Measurements from ENCODE around the gene KLC4.

DNA sequence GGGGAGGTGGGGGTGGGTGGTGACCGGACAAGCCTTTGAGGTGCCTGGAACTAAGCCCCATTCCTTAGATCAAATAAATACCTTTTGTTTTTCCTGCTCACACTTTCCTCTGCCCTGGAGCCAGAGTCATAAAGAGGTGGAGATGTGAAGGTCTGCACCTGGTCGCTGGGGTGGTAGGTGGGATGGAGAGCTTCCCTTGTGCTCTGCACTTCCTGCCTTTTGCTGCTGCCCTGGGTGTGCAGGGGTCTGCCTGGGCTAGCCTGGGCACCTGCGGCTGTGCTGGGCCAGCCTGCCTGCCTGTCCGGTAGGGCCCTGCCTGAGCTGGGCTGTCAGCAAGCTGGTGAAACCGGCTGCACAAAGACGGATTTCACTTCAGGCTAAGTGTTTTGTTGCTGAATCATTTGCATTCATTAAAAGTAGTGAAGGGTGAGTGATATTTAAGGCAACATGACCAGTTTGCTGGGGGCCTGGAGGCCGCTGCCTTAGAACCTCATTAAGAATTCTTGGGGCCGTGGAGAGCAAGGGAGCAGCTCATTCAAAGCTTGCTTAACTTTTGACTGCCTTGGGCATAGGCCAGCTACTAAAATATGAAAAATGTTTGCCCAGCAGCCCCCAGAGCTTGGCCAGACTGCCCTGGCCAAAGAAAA is 37.1 kb downstream of the KLC4 start:
- TF ChIP-seq, protein P1, sequence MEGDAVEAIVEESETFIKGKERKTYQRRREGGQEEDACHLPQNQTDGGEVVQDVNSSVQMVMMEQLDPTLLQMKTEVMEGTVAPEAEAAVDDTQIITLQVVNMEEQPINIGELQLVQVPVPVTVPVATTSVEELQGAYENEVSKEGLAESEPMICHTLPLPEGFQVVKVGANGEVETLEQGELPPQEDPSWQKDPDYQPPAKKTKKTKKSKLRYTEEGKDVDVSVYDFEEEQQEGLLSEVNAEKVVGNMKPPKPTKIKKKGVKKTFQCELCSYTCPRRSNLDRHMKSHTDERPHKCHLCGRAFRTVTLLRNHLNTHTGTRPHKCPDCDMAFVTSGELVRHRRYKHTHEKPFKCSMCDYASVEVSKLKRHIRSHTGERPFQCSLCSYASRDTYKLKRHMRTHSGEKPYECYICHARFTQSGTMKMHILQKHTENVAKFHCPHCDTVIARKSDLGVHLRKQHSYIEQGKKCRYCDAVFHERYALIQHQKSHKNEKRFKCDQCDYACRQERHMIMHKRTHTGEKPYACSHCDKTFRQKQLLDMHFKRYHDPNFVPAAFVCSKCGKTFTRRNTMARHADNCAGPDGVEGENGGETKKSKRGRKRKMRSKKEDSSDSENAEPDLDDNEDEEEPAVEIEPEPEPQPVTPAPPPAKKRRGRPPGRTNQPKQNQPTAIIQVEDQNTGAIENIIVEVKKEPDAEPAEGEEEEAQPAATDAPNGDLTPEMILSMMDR (IDR thresholded peaks at IDR 0.05): no peak
- no peak for TF ChIP-seq JUNB (IDR thresholded peaks at IDR 0.05)
- TF ChIP-seq POLR2A (IDR thresholded peaks at IDR 0.05; ENCODE audit: low read length): no peak
- TF ChIP-seq, protein P2, sequence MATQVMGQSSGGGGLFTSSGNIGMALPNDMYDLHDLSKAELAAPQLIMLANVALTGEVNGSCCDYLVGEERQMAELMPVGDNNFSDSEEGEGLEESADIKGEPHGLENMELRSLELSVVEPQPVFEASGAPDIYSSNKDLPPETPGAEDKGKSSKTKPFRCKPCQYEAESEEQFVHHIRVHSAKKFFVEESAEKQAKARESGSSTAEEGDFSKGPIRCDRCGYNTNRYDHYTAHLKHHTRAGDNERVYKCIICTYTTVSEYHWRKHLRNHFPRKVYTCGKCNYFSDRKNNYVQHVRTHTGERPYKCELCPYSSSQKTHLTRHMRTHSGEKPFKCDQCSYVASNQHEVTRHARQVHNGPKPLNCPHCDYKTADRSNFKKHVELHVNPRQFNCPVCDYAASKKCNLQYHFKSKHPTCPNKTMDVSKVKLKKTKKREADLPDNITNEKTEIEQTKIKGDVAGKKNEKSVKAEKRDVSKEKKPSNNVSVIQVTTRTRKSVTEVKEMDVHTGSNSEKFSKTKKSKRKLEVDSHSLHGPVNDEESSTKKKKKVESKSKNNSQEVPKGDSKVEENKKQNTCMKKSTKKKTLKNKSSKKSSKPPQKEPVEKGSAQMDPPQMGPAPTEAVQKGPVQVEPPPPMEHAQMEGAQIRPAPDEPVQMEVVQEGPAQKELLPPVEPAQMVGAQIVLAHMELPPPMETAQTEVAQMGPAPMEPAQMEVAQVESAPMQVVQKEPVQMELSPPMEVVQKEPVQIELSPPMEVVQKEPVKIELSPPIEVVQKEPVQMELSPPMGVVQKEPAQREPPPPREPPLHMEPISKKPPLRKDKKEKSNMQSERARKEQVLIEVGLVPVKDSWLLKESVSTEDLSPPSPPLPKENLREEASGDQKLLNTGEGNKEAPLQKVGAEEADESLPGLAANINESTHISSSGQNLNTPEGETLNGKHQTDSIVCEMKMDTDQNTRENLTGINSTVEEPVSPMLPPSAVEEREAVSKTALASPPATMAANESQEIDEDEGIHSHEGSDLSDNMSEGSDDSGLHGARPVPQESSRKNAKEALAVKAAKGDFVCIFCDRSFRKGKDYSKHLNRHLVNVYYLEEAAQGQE (IDR thresholded peaks at IDR 0.05): no peak
- no peak for TF ChIP-seq KDM5A (IDR thresholded peaks at IDR 0.05)
- no peak for TF ChIP-seq MAX (IDR thresholded peaks at IDR 0.05)
- TF ChIP-seq EP300 (IDR thresholded peaks at IDR 0.05): no peak
- TF ChIP-seq RAD21 (conservative IDR thresholded peaks at IDR 0.05 in 1 of 2, IDR thresholded peaks at IDR 0.05 in 1 of 2): no peak
- no peak for TF ChIP-seq MAZ (IDR thresholded peaks at IDR 0.05; ENCODE audit: borderline replicate concordance, low read depth, low read length)
- no peak for TF ChIP-seq MYC (IDR thresholded peaks at IDR 0.05; ENCODE audit: borderline replicate concordance, low read length)
- no peak for TF ChIP-seq RCOR1 (IDR thresholded peaks at IDR 0.05; ENCODE audit: low read depth, low read length)
- no peak for TF ChIP-seq KDM1A (IDR thresholded peaks at IDR 0.05; ENCODE audit: low read depth)
- no peak for TF ChIP-seq SMC3 (IDR thresholded peaks at IDR 0.05)
- no peak for TF ChIP-seq CBX2 (IDR thresholded peaks at IDR 0.05; ENCODE audit: borderline replicate concordance, low read depth)

Measured in A549 (cell line).